Stomach (tissue), 9 donors: ENCODE data around the gene GIMD1. TPM values are rescaled to one million over a fixed set of nuclear protein-coding genes. Genes with fewer than 3 reads are reported as not detected.

Experiments used
- DNase-seq, 2 donors: peaks; one replicate each; pipeline versions ENCODE4 v3.0.0 to v3.0.0-alpha.2; 2013 to 2019
- H3K27ac ChIP-seq, 5 donors: fragments of 200-600 bp in 4 of 5; sonication (generic) in 4 of 5; one replicate each; pipeline ENCODE4 v1.5.1; 2013 to 2019; ENCODE audit warnings: mild to moderate bottlenecking in 1 of 5, moderate library complexity in 1 of 5
- H3K27me3 ChIP-seq, 3 donors: fragments of 200-600 bp; sonication (generic); one replicate each; pipeline ENCODE4 v1.5.1; 2017 to 2019; ENCODE audit warnings: mixed run types in 1 of 3
- H3K36me3 ChIP-seq, 4 donors: fragments of 200-600 bp; sonication (generic); 1 replicate in 3 of 4; 2 replicates in 1 of 4; pipeline ENCODE4 v1.5.1; 2016 to 2019
- H3K4me1 ChIP-seq, 4 donors: fragments of 200-600 bp; sonication (generic); one replicate each; pipeline ENCODE4 v1.5.1; 2016 to 2019
- H3K4me3 ChIP-seq, 4 donors: fragments of 200-600 bp; sonication (generic) in 3 of 4; one replicate each; pipeline ENCODE4 v1.5.1; 2016 to 2019; ENCODE audit warnings: mild to moderate bottlenecking in 1 of 4
- H3K9me3 ChIP-seq, 4 donors: fragments of 200-600 bp; sonication (generic); one replicate each; pipeline ENCODE4 v1.5.1; 2016 to 2019
- EP300 ChIP-seq: sonication (generic); formaldehyde crosslinking; IDR thresholded peaks from one replicate; pipeline ENCODE4 v1.6.1; 2017; ENCODE audit warnings: antibody characterized with exemption
- POLR2A ChIP-seq, 4 donors: fragments of 450-650 bp; IDR thresholded peaks; one replicate each; pipeline ENCODE4 v1.6.1; 2016; ENCODE audit warnings: antibody characterized with exemption in 4 of 4, control low read depth in 2 of 4, mild to moderate bottlenecking in 1 of 4, moderate library complexity in 1 of 4
- POLR2AphosphoS5 ChIP-seq, 3 donors: sonication (generic); formaldehyde crosslinking; IDR thresholded peaks; one replicate each; pipeline ENCODE4 v1.6.1; 2016; ENCODE audit warnings: antibody characterized with exemption in 3 of 3
- WGBS, 5 donors: extraction: QIAGEN DNeasy Blood & Tissue Kit in 3 of 5; methylation state at CpG; one replicate each; pipeline versions ENCODE4 v1.1.5 to v1.1.7; 2013 to 2018; 5-methylcytosine and 5-hydroxymethylcytosine counted together
- intact Hi-C: fragments of 100-400 bp; cut with DNase I; formaldehyde crosslinking; loops from one replicate; pipeline ENCODE4 v1.15.1; 2023; ENCODE audit warnings: low total_unique reads
- polyA plus RNA-seq, 3 donors: library from polyadenylated mRNA; stranded (reverse); fragments of 200-250 nt; gene quantifications; one replicate each; pipeline ENCODE4 v1.2.3, GENCODE V29; 2013
- total RNA-seq, 5 donors: library from RNA; depleted of rRNA; stranded (reverse); fragments of >200 nt; gene quantifications; one replicate each; pipeline versions ENCODE4 v1.1.0 to v1.2.3, GENCODE V29; 2014 to 2016
- TF ChIP-seq, protein P1 (sequence below), 7 experiments: fragments of 450-650 bp in 4 of 7; fragments of 200-600 bp in 3 of 7; sonication (generic) in 3 of 7; IDR thresholded peaks; one replicate each; pipeline ENCODE4 v1.5.1; 2016 to 2019; ENCODE audit warnings: antibody characterized with exemption in 7 of 7, control low read depth in 2 of 7, mild to moderate bottlenecking in 1 of 7
- donor health status: healthy with polysubstance abuse.
- donor health status: Bipolar disorder and iron deficiency.
- donor health status: healthy.

Gene GIMD1
- total and polyA plus RNA-seq, 8 donors = not detected

DNA sequence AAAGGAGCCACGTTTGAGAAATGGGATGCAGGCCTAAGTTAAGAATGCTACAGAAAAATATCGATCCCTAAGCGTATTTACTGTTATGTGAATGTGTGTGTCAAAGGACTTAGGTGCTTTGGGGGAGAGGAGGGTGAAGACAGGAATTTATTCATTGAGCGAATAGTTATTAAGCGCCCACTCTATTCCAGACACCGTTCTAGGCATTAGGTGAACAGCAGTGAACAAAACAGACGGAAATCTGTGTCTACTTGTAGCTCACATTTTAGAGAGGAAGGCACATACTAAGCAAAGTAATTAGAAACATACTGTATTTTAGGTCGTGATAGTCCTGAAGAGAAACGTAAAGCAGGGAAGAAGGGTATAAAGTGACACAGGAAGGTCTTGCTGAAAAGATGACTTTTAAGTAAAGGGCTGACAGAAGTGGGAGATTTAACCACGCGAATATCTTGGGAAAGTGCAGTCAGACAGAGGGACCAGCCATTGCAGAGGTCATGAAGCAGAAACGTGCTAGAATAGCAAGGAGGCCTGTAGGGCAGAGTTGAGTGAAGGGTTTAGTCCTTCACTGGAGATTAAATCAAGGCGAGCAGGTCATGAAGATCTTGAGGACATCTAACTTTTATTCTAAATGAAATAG is 51.7 kb downstream of the GIMD1 start:
- no peaks in the 10 kb centered on the region for H3K9me3 ChIP-seq
- intact Hi-C loops = no loop called here
- H3K36me3 ChIP-seq = peaks cover 8 to 12% (median 11%) of the 10 kb centered on the region in 4 donors
- WGBS, 5 donors = 1 to 4% (median 3%) methylated on average over 13 of the region's 13 CpGs
- peak overlapping the region; percentile 86 to 97 (median 96) for H3K27ac ChIP-seq
- peak overlapping the region; percentile 82 to 88 (median 86) for H3K4me3 ChIP-seq
- no peaks in the 10 kb centered on the region for H3K27me3 ChIP-seq
- DNase-seq = peak in 1 of 2 donors; percentile 40
- TF ChIP-seq POLR2A (IDR thresholded peaks at IDR 0.05) = no peak
- no peak for TF ChIP-seq EP300
- TF ChIP-seq POLR2AphosphoS5 (IDR thresholded peaks at IDR 0.05) = no peak
- TF ChIP-seq, protein P1, sequence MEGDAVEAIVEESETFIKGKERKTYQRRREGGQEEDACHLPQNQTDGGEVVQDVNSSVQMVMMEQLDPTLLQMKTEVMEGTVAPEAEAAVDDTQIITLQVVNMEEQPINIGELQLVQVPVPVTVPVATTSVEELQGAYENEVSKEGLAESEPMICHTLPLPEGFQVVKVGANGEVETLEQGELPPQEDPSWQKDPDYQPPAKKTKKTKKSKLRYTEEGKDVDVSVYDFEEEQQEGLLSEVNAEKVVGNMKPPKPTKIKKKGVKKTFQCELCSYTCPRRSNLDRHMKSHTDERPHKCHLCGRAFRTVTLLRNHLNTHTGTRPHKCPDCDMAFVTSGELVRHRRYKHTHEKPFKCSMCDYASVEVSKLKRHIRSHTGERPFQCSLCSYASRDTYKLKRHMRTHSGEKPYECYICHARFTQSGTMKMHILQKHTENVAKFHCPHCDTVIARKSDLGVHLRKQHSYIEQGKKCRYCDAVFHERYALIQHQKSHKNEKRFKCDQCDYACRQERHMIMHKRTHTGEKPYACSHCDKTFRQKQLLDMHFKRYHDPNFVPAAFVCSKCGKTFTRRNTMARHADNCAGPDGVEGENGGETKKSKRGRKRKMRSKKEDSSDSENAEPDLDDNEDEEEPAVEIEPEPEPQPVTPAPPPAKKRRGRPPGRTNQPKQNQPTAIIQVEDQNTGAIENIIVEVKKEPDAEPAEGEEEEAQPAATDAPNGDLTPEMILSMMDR (IDR thresholded peaks at IDR 0.05) = no peak
- H3K4me1 ChIP-seq = peaks cover 26 to 63% (median 42%) of the 10 kb centered on the region in 4 donors

DNA sequence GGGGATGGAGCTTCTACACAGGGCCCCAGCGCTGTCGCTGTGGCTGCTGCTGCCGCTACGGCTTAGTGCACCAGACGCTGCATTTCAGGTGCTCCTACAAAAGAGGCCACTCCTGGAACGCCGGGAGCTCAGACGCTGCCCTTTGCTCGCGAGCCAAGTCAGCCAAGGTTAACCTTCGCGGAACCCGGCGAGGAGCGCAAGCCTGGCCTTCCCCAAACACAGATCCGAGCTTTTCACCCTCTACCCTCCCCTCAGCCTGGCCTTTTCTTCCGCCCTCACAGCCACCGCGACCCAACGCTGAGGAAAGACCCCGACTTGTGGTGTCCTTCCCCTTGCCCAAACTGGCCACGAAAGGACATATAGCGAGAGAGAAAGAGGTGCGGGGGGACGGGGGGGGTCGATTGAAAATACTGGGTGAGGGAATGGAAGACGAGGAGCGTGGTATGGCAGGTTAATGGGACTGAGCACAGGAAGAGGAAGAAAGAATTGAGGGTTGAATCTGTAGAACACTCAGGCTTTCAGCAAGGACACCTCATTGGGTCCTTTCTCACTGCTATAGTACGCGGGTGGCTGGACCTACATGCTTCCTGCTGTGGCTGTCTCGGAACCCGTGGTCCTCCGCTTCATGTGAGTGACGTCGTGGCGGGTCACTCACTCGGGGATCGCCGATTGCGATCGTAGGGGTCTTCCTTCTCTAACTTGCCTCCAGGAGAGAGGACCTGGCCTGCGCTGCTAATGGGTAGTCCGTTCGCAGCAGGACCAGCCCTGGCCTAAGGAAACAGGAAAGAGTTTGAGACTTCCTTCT is 52.4 kb downstream of the GIMD1 start, which contains the start of the genes AIMP1 and TBCK:
AIMP1 (plus strand) TSS at position 583 of the 805 bp plus-strand sequence. CDS start 8,460 bp downstream, outside the sequence.
TBCK (minus strand) TSS at position 242 of the 805 bp plus-strand sequence. CDS start 7,249 bp downstream, outside the sequence.
- peaks cover 26 to 58% (median 41%) of the 10 kb centered on the region in 4 donors for H3K4me1 ChIP-seq
- peak; percentile 87 to 98 for DNase-seq
- H3K27me3 ChIP-seq = no peaks in the 10 kb centered on the region
- peak within 1 kb of the TSS; percentile 86 to 97 (median 96) for H3K27ac ChIP-seq
- H3K9me3 ChIP-seq = no peaks in the 10 kb centered on the region
- H3K36me3 ChIP-seq = peaks cover 5 to 9% (median 7%) of the 10 kb centered on the region in 4 donors
- peak within 1 kb of the TSS; percentile 82 to 88 (median 86) for H3K4me3 ChIP-seq
- WGBS, 5 donors = 0 to 1% (median 1%) methylated on average over 38 to 44 of the region's 44 CpGs
- TF ChIP-seq, protein P1 (IDR thresholded peaks at IDR 0.05) = no peak
- peak in 1 of 4 donors; percentile 77 for TF ChIP-seq POLR2A (IDR thresholded peaks at IDR 0.05)
- peak; percentile 66 to 86 (median 83) for TF ChIP-seq POLR2AphosphoS5 (IDR thresholded peaks at IDR 0.05)
- intact Hi-C loops = no loop called here

DNA sequence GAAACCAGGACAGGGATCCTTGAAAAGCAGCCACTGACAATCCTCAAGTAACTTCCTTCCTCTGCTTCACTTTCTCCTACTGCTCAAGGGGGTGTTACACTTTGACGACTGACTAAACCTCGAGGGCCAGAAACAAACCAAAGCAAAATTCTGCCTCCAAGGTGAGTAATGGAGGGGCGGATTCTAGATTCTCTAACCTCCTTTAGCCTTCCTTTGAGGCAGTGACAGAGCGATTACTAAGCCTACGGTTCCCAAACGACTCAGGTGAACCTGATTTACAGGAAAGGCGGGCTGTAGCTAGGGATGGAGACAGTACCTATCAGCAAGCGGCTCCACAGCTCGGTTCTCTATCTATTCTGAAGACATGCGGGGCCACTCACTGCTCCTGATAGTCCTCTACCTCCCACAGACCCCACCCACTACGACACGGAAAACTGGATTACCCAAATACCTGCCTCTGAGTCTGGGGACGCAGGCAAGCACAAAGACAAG is 53.1 kb downstream of the GIMD1 start:
- DNase-seq = peak in 1 of 2 donors; percentile 76
- intact Hi-C loops = no loop called here
- peak overlapping the region; percentile 86 to 97 (median 96) for H3K27ac ChIP-seq
- 0 to 1% (median 0%) methylated on average over 13 of the region's 13 CpGs for WGBS, 5 donors
- H3K27me3 ChIP-seq = no peaks in the 10 kb centered on the region
- peak overlapping the region; percentile 82 to 88 (median 86) for H3K4me3 ChIP-seq
- TF ChIP-seq POLR2A (IDR thresholded peaks at IDR 0.05) = no peak
- peaks cover 26 to 54% (median 41%) of the 10 kb centered on the region in 4 donors for H3K4me1 ChIP-seq
- H3K9me3 ChIP-seq = no peaks in the 10 kb centered on the region
- peaks cover 0 to 2% (median under 1%) of the 10 kb centered on the region in 4 donors for H3K36me3 ChIP-seq

DNA sequence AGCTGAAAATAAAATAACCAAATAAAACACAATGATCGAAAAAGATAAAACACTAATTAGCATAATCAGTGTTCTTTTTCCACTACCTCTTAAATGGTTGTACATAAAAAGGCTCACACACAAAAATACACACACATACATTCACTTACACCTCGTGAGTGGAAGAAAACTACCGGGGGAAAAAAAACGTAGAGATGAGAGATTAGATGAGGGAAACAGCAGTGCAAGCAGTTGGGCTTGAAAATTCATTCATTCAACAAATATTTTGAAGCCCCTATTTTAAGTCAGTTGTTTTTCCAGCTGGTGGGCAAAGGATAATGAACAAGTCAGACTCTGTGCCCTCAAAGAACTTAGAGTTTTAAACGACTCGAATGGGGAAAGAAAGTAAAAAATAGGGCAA is 53.6 kb downstream of the GIMD1 start:
- Histone ChIP-seq H3K36me3 (no peaks in the 10 kb centered on the region), H3K9me3 (no peaks in the 10 kb centered on the region), H3K4me3 (peak overlapping the region; percentile 82 to 88 (median 86)), H3K27ac (peak overlapping the region in 4 of 5 donors; percentile 94 to 97 (median 96)), H3K4me1 (peaks cover 26 to 54% (median 41%) of the 10 kb centered on the region in 4 donors), H3K27me3 (no peaks in the 10 kb centered on the region)
- no peak for DNase-seq
- WGBS, 5 donors = 21 to 30% (median 28%) methylated on average over 6 of the region's 6 CpGs
- intact Hi-C loops = no loop called here
- TF ChIP-seq POLR2AphosphoS5 (IDR thresholded peaks at IDR 0.05) (no peak), POLR2A (IDR thresholded peaks at IDR 0.05) (no peak), EP300 (no peak)
- TF ChIP-seq, protein P1 (IDR thresholded peaks at IDR 0.05) = no peak
